ENCODE results near the gene PPP1R8. TPM values are rescaled to one million over a fixed set of nuclear protein-coding genes. Genes with fewer than 3 reads are reported as not detected.
A peak's percentile ranks its signal among the peaks of the same experiment; 100 is the strongest.
"Not testable (repeated sequence)": the region's sequence is repeated elsewhere in the genome, so short reads cannot be mapped to it uniquely, and the experiment has no call there.

The PPP1R8 gene
- total and polyA plus RNA-seq, 8 donors = 31.1 to 56.3 (median 48.8) TPM

DNA sequence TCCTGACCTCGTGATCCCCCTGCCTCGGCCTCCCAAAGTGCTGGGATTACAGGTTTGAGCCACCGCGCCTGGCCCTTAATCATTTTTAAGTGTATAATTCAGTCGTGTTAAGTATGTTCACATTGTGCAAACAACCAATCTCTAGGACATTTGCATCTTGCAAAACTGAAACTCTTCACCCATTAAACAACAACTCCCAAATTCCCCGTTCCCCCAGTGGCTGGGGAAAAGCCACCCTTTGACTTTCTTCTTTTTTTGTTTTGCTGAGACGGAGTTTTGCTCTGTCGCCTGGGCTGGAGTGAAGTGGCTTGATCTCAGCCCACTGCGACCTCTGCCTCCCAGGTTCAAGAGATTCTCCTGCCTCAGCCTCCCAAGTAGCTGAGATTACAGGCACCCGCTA, 35.2 kb downstream of the PPP1R8 start:
- Histone ChIP-seq H3K9me3 (no peaks in the 10 kb centered on the region), H3K27me3 (no peaks in the 10 kb centered on the region), H3K27ac (peak overlapping the region in 1 of 2 donors; percentile 96), H3K4me1 (peaks cover 0 to 63% of the 10 kb centered on the region in 2 donors), H3K4me3 (no peak overlapping the region), H3K36me3 (no peaks in the 10 kb centered on the region)
- DNase-seq = no peak
- intact Hi-C loops (cut with DNase I) = no loop called here
- TF ChIP-seq, protein P1, sequence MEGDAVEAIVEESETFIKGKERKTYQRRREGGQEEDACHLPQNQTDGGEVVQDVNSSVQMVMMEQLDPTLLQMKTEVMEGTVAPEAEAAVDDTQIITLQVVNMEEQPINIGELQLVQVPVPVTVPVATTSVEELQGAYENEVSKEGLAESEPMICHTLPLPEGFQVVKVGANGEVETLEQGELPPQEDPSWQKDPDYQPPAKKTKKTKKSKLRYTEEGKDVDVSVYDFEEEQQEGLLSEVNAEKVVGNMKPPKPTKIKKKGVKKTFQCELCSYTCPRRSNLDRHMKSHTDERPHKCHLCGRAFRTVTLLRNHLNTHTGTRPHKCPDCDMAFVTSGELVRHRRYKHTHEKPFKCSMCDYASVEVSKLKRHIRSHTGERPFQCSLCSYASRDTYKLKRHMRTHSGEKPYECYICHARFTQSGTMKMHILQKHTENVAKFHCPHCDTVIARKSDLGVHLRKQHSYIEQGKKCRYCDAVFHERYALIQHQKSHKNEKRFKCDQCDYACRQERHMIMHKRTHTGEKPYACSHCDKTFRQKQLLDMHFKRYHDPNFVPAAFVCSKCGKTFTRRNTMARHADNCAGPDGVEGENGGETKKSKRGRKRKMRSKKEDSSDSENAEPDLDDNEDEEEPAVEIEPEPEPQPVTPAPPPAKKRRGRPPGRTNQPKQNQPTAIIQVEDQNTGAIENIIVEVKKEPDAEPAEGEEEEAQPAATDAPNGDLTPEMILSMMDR (IDR thresholded peaks at IDR 0.05) = no peak
- ATAC-seq = no peak

DNA sequence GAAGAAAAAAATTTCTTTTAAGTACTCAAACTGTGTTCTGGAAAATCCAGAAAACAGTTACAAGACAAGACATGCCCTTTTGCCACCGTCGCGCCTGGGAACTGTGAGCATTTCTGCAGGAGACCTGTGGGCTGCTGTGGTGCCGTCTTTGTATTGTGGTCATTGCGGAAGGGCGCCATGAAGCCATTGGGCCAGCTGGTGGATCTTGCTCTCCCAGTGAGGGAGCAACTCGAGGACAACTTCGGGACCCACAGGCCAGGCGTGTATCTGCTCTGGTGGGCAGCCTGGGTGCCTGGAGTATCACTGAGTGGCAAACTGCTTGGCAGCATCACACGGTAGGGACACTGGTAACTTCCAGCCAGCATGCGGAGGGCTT, 38.0 kb downstream of the PPP1R8 start:
- intact Hi-C loops (cut with DNase I) = no loop called here
- Histone ChIP-seq H3K4me3 (no peak overlapping the region), H3K36me3 (no peaks in the 10 kb centered on the region), H3K4me1 (peaks cover 0 to 53% of the 10 kb centered on the region in 2 donors), H3K9me3 (no peaks in the 10 kb centered on the region), H3K27me3 (no peaks in the 10 kb centered on the region), H3K27ac (peak overlapping the region in 1 of 2 donors; percentile 90)
- TF ChIP-seq, protein P1 (IDR thresholded peaks at IDR 0.05) = no peak
- DNase-seq (peak in 1 of 4 donors; percentile 31), ATAC-seq (no peak)

DNA sequence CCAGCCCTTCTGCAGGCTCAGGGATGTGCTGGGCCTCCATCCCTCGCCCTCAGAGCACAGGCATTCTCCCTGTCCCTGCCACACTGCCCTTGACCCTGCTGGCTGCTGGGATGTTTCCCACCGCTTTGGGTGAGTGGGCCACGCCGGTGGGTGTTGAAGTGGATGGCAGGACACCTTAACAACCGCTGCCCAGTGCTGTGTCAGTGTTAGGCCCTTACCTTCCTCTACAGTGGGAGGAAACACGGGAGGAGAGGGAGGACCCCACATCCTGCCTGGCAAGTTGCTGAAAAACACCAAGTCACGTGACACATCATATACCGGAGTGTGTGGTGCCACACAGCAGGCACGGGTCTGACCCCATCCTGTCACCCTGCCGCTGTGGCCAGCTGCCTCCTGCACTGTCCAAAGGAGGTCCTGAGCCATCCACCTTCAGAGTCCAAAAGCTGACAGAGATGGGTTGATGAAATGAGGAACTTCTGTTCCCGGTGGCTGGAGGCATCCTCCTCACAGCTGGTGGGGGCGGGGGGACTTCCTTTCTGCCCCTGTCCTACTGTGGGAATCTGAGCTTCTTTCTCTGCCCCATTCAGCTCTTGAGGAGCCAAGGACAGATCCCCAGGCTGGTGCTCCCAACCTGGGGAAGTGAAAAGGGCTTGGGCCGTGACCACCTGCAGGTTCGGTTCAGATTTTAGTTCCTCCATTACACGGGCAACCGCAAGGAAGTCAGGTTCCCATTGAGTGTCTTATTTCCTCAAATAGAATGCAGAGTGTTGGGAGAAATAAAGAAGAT, 38.5 kb downstream of the PPP1R8 start:
- H3K9me3 ChIP-seq = no peaks in the 10 kb centered on the region
- peaks cover 0 to 49% of the 10 kb centered on the region in 2 donors for H3K4me1 ChIP-seq
- TF ChIP-seq, protein P1 (IDR thresholded peaks at IDR 0.05) = no peak
- DNase-seq (peak in 1 of 4 donors; percentile 78), ATAC-seq (no peak)
- no peaks in the 10 kb centered on the region for H3K36me3 ChIP-seq
- H3K4me3 ChIP-seq = no peak overlapping the region
- H3K27me3 ChIP-seq = no peaks in the 10 kb centered on the region
- intact Hi-C loops (cut with DNase I) = no loop called here
- H3K27ac ChIP-seq = peak overlapping the region in 1 of 2 donors; percentile 90

DNA sequence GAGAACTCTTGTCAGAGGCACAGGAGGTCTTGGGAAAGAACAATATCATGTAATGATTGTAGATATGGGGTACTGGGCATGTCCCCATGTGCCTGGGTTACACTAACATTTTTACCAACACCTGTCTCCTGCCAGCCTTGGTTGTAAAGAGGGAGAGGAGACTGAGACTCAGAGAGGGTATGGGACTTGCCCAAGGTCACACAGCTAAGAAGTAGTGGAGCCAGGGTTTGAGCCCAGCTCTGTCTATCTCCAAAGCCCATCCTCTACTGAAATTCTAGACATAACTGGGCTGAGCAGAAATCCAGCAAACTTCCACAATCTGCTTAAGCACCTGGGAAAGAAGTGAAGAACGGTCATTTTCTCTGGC, 39.1 kb downstream of the PPP1R8 start:
- intact Hi-C loops (cut with DNase I) = no loop called here
- TF ChIP-seq, protein P1 (IDR thresholded peaks at IDR 0.05) = no peak
- Histone ChIP-seq H3K9me3 (no peaks in the 10 kb centered on the region), H3K4me3 (no peak overlapping the region), H3K27me3 (no peaks in the 10 kb centered on the region), H3K36me3 (no peaks in the 10 kb centered on the region), H3K27ac (peak overlapping the region in 1 of 2 donors; percentile 90), H3K4me1 (peaks cover 0 to 43% of the 10 kb centered on the region in 2 donors)
- DNase-seq (no peak), ATAC-seq (no peak)

DNA sequence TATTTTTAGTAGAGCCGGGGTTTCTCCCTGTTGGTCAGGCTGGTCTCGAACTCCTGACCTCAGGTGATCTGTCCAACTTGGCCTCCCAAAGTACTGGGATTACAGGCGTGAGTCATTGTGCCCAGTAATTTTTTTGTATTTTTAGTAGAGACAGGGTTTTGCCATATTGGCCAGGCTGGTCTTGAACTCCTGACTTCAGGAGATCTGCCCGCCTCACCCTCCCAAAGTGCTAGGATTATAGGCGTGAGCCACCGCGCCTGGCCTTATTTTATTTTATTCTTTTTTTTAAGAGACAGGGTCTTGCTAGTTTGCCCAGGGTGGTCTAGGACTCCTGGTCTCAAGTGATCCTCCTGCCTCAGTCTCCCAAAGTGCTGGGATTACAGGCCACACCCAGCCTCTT, 40.5 kb downstream of the PPP1R8 start:
- H3K27me3 ChIP-seq; H3K27ac ChIP-seq; intact Hi-C loops (cut with DNase I); H3K9me3 ChIP-seq; DNase-seq; ATAC-seq; H3K4me3 ChIP-seq; H3K36me3 ChIP-seq: not testable (repeated sequence)
- peaks cover 0 to 49% of the 10 kb centered on the region in 2 donors for H3K4me1 ChIP-seq
